ENCODE results near the gene C8G. TPM values are rescaled to one million over a fixed set of nuclear protein-coding genes. Genes with fewer than 3 reads are reported as not detected.

Gene C8G
- total and polyA plus RNA-seq, 2 of the 13 experiments (the other 11 are each of a cell fraction or from before 2014, with no cell fraction given): 4.9 to 12.8 TPM

- TF ChIP-seq ZNF407 (CRISPR knock-in tag; IDR thresholded peaks at IDR 0.05; ENCODE audit: not compliant biosample characterization) (no peak), ATAD3A (CRISPR knock-in tag; IDR thresholded peaks at IDR 0.05) (no peak), FOXA3 (CRISPR knock-in tag; IDR thresholded peaks at IDR 0.05) (no peak), ZNF496 (CRISPR knock-in tag; IDR thresholded peaks at IDR 0.05; ENCODE audit: insufficient replicate concordance) (no peak), ZNF576 (CRISPR knock-in tag; IDR thresholded peaks at IDR 0.05) (no peak), FOXJ3 (CRISPR knock-in tag; IDR thresholded peaks at IDR 0.05; ENCODE audit: borderline replicate concordance) (no peak), ARNT2 (CRISPR knock-in tag; IDR thresholded peaks at IDR 0.05; ENCODE audit: low read depth) (0 out of 2 replicates have a peak, but pooled peaks have one; percentile 8), FOXP4 (CRISPR knock-in tag; IDR thresholded peaks at IDR 0.05) (0 out of 2 replicates have a peak, but pooled peaks have one; percentile 35), NR2C2 (CRISPR knock-in tag; IDR thresholded peaks at IDR 0.05; ENCODE audit: borderline replicate concordance) (peak; percentile 24; the same call in 1 of the 2 replicates), DR1 (CRISPR knock-in tag; IDR thresholded peaks at IDR 0.05) (no peak), ZBTB26 (CRISPR knock-in tag; IDR thresholded peaks at IDR 0.05; ENCODE audit: borderline replicate concordance) (no peak), MTA1 (CRISPR knock-in tag; IDR thresholded peaks at IDR 0.05; ENCODE audit: borderline replicate concordance) (0 out of 2 replicates have a peak, but pooled peaks have one; percentile 34), ARID2 (CRISPR knock-in tag; IDR thresholded peaks at IDR 0.05; ENCODE audit: borderline replicate concordance) (peak; percentile 45; the same call in 1 of the 2 replicates), HBP1 (CRISPR knock-in tag; IDR thresholded peaks at IDR 0.05; ENCODE audit: low read depth) (peak; percentile 59; the same call in 1 of the 2 replicates), CC2D1A (CRISPR knock-in tag; IDR thresholded peaks at IDR 0.05) (no peak)
Observed at GRCh38 chr9:136949239-136949816, 4.3 kb downstream of the C8G start (continued).
